Effector memory CD4-positive, alpha-beta T cell (primary cell): ENCODE results near the gene FBRSL1.

ENCODE experiments used
- DNase-seq, 3 donors: peaks; one replicate each; pipeline ENCODE4 v3.0.0-alpha.2; 2020
- H3K27ac ChIP-seq: 2 replicates; pipeline ENCODE4 v1.7.0; 2013; ENCODE audit warnings: mild to moderate bottlenecking, low read length, moderate library complexity; ENCODE audit not compliant: insufficient read depth, poor library complexity, severe bottlenecking
- H3K27me3 ChIP-seq: replicated peaks from 2 replicates; pipeline ENCODE4 v1.7.0; 2013; ENCODE audit warnings: mild to moderate bottlenecking, low read length; ENCODE audit not compliant: insufficient read depth, control insufficient read depth, poor library complexity, severe bottlenecking
- H3K36me3 ChIP-seq: 2 replicates; pipeline ENCODE4 v1.7.0; 2013; ENCODE audit warnings: mild to moderate bottlenecking, low read length, moderate library complexity; ENCODE audit not compliant: control insufficient read depth, insufficient read depth
- H3K4me1 ChIP-seq: 2 replicates; pipeline ENCODE4 v1.7.0; 2013; ENCODE audit warnings: low read length, mild to moderate bottlenecking; ENCODE audit not compliant: control insufficient read depth, insufficient read depth, poor library complexity, severe bottlenecking
- H3K4me3 ChIP-seq: 2 replicates; pipeline ENCODE4 v1.7.0; 2013; ENCODE audit warnings: low read length, low read depth, mild to moderate bottlenecking; ENCODE audit not compliant: insufficient read depth, poor library complexity, severe bottlenecking
- H3K9me3 ChIP-seq: 2 replicates; pipeline ENCODE4 v1.7.0; 2013; ENCODE audit warnings: mild to moderate bottlenecking, low read length, moderate library complexity; ENCODE audit not compliant: control insufficient read depth

The FBRSL1 gene

GRCh38 chr12:132516095-132517012, 26.4 kb downstream of the FBRSL1 start:
- DNase-seq, result no peak
- Histone ChIP-seq H3K27me3 (no peaks in the 10 kb centered on the region), H3K27ac (no peak overlapping the region), H3K4me3 (no peak overlapping the region), H3K36me3 (peaks cover 22% of the 10 kb centered on the region), H3K4me1 (no peaks in the 10 kb centered on the region), H3K9me3 (no peaks in the 10 kb centered on the region)

GRCh38 chr12:132517013-132517739, 27.2 kb downstream of the FBRSL1 start:
- no peak for DNase-seq
- no peaks in the 10 kb centered on the region for H3K9me3 ChIP-seq
- H3K27me3 ChIP-seq, result no peaks in the 10 kb centered on the region
- peaks cover 19% of the 10 kb centered on the region for H3K36me3 ChIP-seq
- no peak overlapping the region for H3K4me3 ChIP-seq
- no peaks in the 10 kb centered on the region for H3K4me1 ChIP-seq
- H3K27ac ChIP-seq, result no peak overlapping the region

GRCh38 chr12:132517740-132518100, 27.8 kb downstream of the FBRSL1 start:
- no peak for DNase-seq
- H3K27ac ChIP-seq, result no peak overlapping the region
- no peaks in the 10 kb centered on the region for H3K9me3 ChIP-seq
- no peaks in the 10 kb centered on the region for H3K27me3 ChIP-seq
- no peaks in the 10 kb centered on the region for H3K4me1 ChIP-seq
- no peak overlapping the region for H3K4me3 ChIP-seq
- H3K36me3 ChIP-seq, result peaks cover 19% of the 10 kb centered on the region

- Histone ChIP-seq H3K9me3 (no peaks in the 10 kb centered on the region), H3K27ac (no peak overlapping the region), H3K27me3 (no peaks in the 10 kb centered on the region), H3K4me3 (no peak overlapping the region), H3K36me3 (peaks cover 19% of the 10 kb centered on the region), H3K4me1 (peaks cover 4% of the 10 kb centered on the region)
- DNase-seq, result no peak
Measured at GRCh38 chr12:132518354-132518992, 28.5 kb downstream of the FBRSL1 start.

GRCh38 chr12:132520421-132521199, 30.7 kb downstream of the FBRSL1 start:
- DNase-seq, result no peak
- Histone ChIP-seq H3K9me3 (no peaks in the 10 kb centered on the region), H3K27me3 (no peaks in the 10 kb centered on the region), H3K27ac (no peak overlapping the region), H3K4me1 (peaks cover 7% of the 10 kb centered on the region), H3K4me3 (no peak overlapping the region), H3K36me3 (peaks cover 13% of the 10 kb centered on the region)

GRCh38 chr12:132521200-132521580, 31.2 kb downstream of the FBRSL1 start:
- peaks cover 19% of the 10 kb centered on the region for H3K36me3 ChIP-seq
- H3K27me3 ChIP-seq, result no peaks in the 10 kb centered on the region
- no peaks in the 10 kb centered on the region for H3K9me3 ChIP-seq
- no peak overlapping the region for H3K4me3 ChIP-seq
- peaks cover 7% of the 10 kb centered on the region for H3K4me1 ChIP-seq
- H3K27ac ChIP-seq, result no peak overlapping the region
- DNase-seq, result no peak

- H3K4me3 ChIP-seq, result no peak overlapping the region
- no peaks in the 10 kb centered on the region for H3K9me3 ChIP-seq
- H3K4me1 ChIP-seq, result peaks cover 7% of the 10 kb centered on the region
- DNase-seq, result no peak
- peaks cover 19% of the 10 kb centered on the region for H3K36me3 ChIP-seq
- H3K27ac ChIP-seq, result no peak overlapping the region
- no peaks in the 10 kb centered on the region for H3K27me3 ChIP-seq
Measured at GRCh38 chr12:132521712-132522292, 31.9 kb downstream of the FBRSL1 start.

- H3K36me3 ChIP-seq, result peaks cover 19% of the 10 kb centered on the region
- no peak overlapping the region for H3K27ac ChIP-seq
- H3K27me3 ChIP-seq, result no peaks in the 10 kb centered on the region
- DNase-seq, result no peak
- no peaks in the 10 kb centered on the region for H3K9me3 ChIP-seq
- no peak overlapping the region for H3K4me3 ChIP-seq
- peaks cover 7% of the 10 kb centered on the region for H3K4me1 ChIP-seq
Measured at GRCh38 chr12:132522592-132523380, 32.8 kb downstream of the FBRSL1 start.
